Myocyte (in vitro differentiated cells): ENCODE data around the gene IDH2. TPM values are rescaled to one million over a fixed set of nuclear protein-coding genes. Genes with fewer than 3 reads are reported as not detected.
"Not testable (repeated sequence)": the region's sequence is repeated elsewhere in the genome, so short reads cannot be mapped to it uniquely, and the experiment has no call there.

ENCODE experiments used
- DNase-seq: peaks from one replicate; pipeline ENCODE4 v3.0.0-alpha.2; 2012; ENCODE audit warnings: low read depth
- total RNA-seq: library from RNA; depleted of rRNA; stranded (reverse); fragments of >200 nt; gene quantifications from 2 replicates; pipeline ENCODE4 v1.2.3, GENCODE V29; 2014

IDH2 gene
- total RNA-seq, 1 donor from 2014 or later, result 295 TPM

DNA sequence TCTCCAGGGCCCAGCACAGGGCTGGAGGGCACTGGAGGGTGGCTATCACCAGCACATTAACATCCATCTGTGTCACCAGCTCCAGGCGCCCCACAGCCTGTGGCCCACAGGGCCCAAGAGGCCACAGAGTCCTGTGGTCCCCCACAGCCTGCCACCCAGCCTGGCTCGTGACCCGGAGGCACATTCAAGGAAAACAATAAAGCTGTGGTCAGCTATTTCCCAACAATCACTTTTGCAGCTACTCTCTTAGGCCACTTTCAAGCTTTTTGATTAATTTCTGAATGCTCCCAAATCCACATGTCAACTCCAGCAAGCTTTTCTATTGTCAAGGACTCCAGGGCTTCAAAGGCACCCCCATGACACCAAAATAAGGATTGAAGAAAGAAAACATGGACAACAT is 16.7 kb downstream of the IDH2 start:
- DNase-seq, result no peak

DNA sequence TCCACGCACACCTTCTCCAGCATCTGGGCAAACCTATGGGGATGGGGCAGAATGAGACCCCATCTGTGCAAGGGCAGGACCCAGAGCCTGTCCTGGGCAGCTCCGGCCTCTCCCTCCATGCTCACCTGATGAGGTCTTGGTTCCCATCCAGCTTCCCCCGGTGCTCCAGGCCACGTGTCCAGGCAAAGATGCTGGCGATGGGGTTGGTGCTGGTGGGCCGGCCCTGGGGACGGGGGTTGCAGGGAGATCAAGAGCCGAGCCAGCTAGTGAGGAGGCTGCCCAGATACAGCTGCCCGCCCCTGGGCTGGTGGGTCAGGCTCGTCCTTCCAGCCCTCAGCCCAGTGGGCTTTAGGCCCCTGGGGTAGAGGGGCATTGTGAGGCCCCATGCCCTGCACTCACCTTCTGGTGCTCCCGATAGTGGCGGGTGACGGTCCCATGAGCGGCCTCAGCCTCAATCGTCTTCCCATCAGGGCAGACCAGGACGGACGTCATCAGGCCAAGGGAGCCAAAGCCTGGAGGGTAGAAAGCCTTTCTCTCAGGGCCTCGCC is 17.3 kb downstream of the IDH2 start:
- no peak for DNase-seq

DNA sequence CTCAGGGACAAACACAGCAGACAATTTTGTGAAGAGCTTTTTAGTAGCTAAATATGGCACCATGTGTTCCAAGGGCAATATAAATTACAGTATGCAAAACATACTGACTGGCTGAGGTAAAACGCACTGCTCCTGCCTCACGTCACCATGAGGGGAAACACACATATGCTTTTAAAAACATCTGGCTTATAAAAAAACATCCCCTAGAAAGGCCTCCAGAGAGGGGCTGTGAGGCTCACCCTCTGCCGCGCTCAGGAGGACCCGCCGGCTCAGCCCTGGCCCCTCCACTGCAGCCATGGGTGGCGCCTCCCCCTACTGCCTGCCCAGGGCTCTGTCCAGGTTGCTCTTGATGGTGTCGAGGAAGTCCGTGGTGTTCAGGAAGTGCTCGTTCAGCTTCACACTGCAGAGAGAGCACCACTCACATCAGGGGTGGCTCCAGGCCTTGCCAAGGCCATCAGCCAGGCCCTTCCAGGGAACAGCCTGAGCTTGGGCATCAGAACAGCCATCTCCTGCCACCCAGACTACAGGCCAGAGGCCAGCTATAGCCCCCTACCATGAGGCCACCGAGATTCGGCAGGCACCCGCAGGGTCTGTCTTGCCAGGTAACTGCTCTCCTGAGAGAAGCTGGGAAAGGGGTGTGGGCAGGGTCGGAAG is 18.2 kb downstream of the IDH2 start:
- DNase-seq, result no peak

DNA sequence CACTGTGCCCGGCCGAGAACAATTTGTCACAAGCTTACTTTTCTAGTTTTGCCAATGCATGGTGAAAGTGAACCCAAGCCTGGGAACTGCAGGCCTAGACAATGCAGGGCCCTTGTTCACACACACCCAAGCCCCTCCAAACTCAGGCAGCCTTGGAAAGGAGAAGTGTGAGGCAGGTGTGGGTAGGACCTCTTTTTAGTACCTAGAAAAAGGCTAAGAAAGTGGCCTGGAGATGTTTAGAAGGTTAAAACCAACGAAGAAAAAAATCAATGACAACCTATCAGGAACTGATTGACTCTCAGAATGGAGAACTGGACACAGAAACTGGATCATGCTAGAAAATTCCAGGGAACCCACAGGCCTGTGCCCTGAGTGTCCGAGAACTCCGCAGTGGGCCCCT is 18.8 kb downstream of the IDH2 start:
- no peak for DNase-seq

DNA sequence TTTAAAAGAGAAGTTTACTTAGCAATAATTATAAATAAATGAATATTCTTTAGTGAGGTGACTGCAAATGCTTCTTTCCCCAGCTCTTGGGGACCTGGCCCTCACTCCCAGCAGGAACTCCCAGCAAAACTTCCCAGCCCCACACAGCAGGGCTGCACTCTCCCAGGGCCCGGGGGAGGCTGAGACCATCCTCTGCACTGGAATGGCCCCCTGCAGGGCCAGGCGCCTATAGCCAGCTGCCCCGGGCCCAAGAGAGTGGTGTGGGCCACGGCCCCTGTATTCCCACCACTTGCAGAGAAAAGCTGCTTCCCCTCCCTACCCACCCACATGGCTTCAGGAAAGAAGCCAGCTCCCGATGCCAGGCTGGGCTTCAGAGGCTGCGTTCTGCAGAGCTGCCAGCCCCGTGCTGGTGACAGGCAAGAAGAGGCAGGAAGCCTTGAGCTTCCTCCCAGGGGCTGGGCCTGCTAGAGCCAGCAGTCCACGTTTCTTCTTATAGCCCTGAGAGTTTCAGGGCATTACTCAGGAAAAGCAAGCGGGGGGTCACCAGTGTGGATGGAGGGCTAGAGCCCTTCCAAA is 20.0 kb downstream of the IDH2 start:
- DNase-seq, result no peak

DNA sequence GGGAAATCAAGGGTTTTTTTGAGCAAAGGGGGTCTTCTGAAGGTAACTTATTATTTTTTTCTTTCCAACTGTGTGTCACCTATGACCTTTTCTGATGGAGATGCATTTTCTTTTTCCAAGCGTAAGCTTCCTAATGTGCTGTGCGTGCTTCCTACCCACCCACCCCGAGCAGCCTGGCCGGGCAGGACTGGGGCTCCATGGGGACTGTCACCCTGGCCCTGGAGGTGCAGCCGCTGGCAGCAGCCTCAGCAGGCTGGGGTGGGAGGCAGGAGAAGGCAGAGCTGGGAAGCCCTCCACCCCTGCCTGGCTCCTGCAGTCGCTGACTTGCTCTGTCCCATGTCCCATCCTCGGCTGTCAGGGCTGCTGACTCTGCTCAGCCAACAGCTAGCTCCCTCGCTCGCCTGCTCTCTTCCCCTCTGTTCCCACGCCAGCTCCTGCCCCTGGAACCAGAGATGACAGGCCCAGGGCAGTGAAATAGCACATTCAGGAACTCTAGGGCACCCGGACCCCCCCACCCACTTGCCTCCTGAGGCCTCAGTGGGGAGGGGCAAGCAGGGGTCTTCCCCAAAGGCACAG is 21.4 kb downstream of the IDH2 start:
- no peak for DNase-seq

DNA sequence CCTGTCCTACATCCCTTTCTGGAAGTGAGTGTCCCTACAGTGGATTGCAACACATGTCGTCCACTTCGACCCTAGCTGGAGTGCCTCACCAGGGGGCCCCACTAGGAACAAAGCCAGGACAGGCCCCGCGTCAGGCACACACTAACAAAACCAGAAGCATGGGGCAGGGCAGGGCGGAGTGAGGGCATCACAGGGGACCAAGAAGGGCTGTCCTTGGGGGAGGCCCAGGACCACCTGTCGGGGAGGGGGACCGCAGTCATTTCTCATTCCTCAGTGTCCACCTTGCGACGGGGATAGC is 21.9 kb downstream of the IDH2 start:
- DNase-seq, result no peak

DNA sequence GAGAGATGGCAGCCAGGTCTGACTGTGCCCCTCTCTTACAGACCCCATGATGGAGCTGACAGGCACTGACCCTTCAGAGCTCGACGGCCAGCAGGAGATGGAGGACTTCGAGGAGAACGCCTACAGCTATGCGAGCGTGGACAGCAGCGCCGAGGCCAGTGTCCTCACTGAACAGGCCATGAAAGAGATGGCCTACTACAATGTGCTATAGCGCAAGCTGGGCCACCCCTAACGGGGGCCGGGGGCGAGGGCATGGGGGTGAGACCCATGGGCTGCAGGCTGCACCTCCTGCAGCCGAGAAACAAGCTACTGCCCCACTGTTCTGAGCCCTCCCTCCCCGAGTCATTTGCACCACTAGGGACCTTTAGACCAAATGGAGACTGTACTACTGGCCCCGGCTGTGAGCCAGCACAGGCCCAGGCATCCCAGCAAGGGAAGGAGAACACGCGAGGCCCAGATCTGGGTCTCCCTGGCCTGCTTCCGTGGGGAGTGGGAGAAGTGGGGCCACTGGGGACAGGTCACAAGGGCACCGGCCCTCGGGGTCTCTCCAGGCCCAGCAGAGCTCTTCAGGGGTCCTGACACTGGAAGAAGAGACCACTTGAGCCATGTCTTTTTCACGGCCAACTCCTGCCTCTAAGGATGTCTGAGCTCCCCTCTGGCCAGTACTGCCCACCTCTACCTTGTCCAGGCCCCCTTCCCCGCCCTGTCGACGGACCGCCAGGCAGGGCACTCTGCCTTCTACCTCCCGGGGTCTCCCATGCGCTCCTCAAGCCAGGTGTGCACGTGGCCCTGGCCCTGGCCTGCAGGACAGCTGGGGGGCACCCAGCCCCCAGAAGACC is 22.4 kb downstream of the IDH2 start:
- no peak for DNase-seq

DNA sequence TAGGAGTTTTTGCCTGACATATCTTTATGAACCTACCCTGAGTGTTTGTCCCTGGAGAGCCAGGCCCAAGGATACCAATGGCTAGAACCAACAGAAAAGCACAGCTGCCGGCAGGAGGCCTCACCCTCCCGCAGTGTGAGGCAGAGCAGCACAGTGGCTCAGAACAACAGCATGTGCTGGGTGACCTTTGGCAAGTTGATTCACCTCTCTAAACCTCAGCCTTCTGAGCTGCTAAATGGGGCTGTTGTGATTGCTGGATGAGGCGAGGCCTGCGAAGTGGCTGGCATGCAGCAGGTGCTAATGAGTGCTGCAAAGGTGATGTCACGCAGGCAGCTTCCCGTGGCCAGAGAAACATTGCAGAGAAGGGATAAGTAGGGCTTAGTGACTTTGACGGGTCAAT is 23.3 kb downstream of the IDH2 start:
- peak; percentile 30 for DNase-seq

DNA sequence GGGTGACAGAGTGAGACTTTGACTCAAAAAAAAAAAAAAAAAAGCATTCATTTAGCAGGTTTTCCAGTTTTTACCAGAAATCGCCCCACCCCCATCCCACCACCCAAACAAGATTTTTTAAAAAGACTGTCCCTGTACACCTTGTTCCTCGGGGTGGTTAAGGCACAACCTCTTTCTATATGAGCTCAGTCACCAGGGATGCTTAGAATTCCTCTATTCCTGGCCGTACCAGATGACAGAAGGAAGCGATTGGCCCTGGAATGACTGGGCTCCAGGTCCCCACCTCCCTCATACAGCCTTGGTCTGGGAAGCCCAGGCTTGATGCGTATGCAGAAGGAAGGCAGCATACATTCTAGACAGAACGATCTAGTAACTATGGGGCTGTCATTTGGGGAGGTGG is 25.6 kb downstream of the IDH2 start:
- DNase-seq, result no peak

DNA sequence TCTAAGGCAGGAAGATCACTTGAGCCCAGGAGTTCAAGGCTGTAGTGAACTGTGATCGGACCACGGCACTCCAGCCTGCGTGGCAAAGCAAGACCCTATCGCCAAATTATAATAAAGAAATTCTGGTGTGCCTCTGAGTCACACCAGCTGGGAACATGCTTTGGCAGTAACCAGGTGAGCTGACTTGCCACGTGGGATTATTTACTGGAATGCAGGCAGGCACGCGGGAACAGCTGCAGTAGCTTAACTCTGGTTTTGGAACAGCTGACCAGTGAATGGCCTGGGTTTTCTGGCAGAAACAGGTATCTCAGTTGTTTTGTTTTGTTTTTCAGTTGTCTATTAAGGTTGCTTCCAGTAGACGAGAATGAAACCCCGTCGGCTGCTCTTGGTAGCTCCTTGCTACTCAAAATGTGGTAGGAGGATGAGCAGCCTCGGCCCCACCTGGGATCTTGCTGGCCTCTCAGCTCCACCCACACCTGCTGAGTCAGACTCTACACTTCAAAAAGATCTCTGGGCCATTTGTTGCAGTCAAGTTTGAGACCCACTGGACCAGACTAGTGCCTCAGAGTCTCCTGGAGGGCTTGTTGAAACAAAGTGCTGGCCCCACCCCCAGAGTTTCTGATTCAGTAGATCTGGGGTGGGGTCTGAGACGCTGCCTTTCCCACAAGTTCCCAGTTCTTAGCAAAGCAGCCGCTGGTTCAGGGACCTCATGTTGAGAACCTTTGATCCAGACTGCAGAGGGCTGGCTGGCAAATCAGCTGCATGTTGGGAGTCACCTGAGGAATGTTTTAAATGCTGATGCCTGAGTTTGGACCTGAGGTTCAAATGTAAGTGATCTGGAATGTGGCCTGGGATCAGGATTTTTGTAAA is 26.6 kb downstream of the IDH2 start:
- DNase-seq, result peak; percentile 76

DNA sequence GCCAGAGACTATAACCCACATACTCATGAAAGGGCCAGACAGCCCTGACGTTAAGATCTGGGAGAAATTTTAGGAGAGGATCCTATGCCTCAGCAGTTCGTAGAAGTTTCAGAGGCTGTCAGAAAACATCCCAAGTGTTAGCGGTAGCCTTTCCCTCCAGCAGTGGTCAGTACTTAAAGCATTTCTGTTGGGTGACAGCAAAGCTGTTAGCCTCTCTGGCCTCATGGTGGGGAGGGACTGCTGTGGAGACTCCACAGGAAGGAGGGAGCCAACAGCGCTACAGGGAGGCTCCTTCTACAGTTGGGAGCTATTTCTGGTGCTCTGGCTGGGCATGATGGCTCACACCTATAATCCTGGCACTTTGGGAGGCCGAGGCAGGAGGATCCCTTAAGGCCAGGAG is 27.4 kb downstream of the IDH2 start:
- peak; percentile 22 for DNase-seq

DNA sequence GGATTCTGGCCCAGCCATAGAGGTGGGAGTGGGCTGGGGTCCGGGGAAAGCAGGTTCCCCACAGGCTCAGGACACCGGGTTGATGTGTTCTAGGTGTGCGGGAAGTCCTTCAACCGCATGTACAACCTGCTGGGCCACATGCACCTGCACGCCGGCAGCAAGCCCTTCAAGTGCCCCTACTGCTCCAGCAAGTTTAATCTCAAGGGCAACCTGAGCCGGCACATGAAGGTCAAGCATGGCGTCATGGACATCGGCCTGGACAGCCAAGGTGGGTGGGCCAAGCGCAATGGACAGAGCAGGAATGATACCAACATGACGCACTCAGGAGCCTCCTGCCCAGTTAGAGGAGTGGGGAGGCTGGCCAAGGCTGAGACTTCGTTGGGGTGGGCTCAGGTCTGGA is 28.2 kb downstream of the IDH2 start:
- no peak for DNase-seq

DNA sequence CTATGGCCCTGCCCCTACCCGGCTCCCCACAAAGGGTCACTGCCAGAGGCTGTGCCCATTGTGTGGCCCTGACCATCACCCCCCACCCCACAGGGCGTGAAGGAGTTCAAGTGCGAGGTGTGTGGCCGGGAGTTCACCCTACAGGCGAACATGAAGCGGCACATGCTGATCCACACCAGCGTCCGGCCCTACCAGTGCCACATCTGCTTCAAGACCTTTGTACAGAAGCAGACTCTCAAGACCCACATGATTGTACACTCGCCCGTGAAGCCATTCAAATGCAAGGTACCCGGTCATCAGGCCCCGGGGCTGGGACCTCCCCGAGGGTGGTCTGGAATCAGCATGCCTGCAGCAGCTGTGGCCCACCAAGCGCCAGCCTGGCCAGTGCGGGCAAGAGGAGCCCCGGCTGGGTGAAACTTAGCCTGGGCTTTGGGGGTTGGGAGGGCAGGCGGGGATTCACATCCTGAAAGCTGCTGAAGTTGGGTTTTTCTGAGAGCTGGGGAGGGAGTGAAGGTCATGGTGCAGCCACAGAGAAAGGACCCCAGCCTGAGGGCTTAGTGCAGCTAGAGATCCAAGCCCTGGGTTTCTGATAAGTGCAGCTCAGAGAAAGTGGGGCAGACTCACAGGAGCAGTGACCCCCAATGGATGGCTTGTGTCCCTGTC is 29.2 kb downstream of the IDH2 start:
- DNase-seq, result no peak

DNA sequence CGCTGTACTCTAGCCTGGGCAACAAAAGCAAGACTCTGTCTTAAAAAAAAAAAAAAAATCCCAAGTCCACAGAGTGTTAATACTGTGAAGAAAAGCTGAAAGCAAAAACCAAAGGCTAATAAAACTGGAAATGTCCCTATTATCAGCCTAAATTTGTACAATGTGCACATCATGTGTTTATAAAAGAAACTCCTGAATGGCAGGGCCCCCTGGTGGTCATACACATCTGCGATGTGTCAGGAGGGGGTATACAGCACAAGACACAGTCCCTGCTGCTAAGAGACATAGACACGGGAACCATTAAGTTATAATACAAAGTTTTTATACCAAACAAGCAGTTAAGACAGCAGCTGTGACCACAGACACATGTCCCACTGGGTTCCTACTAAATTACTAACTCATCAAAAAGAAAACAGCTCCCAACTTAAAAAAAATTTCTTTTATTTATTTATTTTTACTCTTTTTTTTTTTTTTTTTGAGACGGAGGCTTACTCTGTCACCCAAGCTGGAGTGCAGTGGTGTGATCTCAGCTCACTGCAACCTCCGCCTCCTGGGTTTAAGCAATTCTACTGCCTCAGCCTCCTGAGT is 31.0 kb downstream of the IDH2 start:
- peak; percentile 85 for DNase-seq

DNA sequence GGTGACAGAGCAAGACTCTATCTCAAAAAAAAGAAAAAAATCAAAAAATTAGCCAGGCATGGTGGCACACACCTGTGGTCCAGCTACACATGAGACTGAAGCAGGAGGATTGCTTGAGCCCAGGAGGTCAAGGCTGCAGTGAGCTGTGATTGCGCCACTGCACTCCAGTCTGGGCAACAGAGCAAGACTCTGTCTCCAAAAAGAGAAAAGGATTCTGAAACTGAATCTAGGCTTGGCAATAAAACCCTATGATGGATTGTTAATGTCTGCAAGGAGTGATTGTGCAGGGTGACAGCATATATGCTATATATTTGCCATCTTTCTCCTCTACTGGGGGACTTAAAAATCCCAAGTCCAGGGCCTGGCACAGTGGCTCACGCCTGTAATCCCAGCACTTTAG is 31.6 kb downstream of the IDH2 start:
- not testable (repeated sequence) for DNase-seq

DNA sequence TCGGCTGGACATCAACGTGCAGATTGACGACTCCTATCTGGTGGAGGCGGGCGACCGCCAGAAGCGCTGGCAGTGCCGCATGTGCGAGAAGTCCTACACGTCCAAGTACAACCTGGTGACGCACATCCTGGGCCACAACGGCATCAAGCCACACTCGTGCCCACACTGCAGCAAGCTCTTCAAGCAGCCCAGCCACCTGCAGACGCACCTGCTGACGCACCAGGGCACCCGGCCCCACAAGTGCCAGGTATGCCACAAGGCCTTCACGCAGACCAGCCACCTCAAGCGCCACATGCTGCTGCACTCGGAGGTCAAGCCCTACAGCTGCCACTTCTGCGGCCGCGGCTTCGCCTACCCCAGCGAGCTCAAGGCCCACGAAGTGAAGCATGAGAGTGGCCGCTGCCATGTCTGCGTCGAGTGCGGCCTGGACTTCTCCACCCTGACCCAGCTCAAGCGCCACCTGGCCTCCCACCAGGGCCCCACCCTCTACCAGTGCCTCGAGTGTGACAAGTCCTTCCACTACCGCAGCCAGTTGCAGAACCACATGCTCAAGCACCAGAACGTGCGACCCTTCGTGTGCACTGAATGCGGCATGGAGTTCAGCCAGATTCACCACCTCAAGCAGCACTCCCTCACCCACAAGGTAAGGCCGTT is 34.2 kb downstream of the IDH2 start:
- no peak for DNase-seq

DNA sequence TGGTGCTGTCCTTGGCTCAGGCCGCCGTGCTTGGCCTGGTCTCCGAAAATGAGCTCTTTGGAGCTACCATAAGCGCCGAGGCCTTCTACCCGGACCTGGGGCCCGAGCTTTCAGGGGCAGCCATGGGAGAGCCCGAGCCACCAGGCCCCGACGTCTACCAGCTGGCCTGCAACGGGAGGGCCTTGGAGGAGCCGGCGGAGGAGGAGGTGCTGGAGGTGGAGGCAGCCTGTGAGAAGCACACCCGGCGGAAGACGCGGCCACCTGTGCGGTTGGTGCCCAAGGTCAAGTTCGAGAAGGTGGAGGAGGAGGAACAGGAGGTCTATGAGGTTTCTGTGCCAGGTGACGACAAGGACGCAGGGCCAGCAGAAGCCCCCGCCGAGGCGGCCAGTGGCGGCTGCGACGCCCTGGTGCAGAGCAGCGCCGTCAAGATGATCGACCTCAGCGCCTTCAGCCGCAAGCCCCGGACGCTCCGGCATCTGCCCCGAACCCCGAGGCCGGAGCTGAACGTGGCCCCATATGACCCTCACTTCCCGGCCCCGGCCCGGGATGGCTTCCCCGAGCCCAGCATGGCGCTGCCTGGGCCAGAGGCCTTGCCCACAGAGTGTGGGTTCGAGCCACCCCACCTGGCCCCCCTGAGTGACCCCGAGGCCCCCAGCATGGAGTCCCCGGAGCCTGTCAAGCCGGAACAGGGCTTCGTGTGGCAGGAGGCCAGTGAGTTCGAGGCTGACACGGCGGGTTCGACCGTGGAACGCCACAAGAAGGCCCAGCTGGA is 34.9 kb downstream of the IDH2 start:
- DNase-seq, result no peak

DNA sequence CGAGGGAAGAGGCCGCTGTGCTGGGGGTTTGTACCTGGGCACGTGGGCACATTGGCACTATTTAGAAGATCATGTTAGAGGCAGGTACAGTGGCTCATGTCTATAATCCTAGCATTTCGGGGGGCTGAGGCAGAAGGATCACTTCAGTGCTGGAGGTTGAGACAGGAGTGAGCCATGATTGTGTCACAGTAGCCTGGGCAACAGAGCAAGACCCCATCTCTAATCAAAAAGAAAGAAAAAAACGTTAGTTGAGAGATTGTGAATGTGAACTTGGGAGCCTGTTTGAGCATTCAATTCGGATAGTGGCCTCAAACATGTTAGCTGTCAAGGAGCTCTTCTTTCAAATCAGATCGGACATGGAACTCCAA is 36.6 kb downstream of the IDH2 start:
- DNase-seq, result no peak
